ENCODE results near the gene TAOK1.

DNA sequence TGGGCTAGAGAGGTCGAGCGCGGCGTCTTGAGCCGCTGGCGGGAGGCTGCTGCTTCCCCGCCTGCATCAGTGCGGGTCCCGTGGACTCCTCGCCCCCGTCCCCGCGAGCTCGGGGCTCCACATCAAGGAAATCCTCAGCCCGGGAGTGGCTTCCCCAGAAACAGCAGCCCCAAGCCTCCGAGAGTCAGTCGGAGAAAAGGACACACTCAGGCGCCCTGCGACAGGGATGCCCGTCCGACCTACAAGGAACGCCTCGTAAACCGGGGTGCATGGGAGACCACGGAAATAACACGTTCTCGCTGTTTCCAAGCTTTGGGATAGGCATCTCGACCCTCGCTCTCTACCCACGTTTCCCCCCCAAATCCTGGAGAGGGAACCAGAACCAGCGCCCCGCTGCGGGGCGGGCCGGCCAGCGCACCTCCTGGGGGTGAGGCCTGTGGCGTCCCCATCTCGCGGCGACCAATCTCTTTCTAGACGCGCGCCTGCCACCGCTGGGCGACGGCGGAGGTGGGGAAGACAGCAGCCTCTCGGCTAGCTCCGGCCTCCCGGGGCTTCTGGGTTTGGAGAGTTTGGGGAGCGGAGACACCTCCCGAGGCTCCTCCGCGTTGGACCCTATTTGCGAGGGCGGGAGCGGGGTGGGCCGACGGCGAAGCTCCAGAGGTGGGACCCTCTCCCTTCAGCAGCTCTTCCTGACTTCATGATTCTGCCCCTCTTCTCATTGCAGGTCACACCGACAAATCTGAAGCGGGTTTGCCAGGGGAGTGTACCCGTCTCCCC is 177.6 kb downstream of the TAOK1 start:
- TF ChIP-seq, protein P1, sequence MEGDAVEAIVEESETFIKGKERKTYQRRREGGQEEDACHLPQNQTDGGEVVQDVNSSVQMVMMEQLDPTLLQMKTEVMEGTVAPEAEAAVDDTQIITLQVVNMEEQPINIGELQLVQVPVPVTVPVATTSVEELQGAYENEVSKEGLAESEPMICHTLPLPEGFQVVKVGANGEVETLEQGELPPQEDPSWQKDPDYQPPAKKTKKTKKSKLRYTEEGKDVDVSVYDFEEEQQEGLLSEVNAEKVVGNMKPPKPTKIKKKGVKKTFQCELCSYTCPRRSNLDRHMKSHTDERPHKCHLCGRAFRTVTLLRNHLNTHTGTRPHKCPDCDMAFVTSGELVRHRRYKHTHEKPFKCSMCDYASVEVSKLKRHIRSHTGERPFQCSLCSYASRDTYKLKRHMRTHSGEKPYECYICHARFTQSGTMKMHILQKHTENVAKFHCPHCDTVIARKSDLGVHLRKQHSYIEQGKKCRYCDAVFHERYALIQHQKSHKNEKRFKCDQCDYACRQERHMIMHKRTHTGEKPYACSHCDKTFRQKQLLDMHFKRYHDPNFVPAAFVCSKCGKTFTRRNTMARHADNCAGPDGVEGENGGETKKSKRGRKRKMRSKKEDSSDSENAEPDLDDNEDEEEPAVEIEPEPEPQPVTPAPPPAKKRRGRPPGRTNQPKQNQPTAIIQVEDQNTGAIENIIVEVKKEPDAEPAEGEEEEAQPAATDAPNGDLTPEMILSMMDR (IDR thresholded peaks at IDR 0.05), result peak; percentile 61
- no peak for TF ChIP-seq EZH2 (IDR thresholded peaks at IDR 0.05; ENCODE audit: borderline replicate concordance, insufficient read depth, low read depth, low read length, poor library complexity, severe bottlenecking)

All from B cell (primary cell).